CD4-positive, alpha-beta T cell treated with Interleukin-12 subunit alpha and Interleukin-12 subunit beta, for 1 hour (primary cell): Measurements from ENCODE around the gene HNF1A.

Experiments used
- DNase-seq: peaks from one replicate; pipeline ENCODE4 v3.0.0-alpha.2; 2020

Gene HNF1A

DNA sequence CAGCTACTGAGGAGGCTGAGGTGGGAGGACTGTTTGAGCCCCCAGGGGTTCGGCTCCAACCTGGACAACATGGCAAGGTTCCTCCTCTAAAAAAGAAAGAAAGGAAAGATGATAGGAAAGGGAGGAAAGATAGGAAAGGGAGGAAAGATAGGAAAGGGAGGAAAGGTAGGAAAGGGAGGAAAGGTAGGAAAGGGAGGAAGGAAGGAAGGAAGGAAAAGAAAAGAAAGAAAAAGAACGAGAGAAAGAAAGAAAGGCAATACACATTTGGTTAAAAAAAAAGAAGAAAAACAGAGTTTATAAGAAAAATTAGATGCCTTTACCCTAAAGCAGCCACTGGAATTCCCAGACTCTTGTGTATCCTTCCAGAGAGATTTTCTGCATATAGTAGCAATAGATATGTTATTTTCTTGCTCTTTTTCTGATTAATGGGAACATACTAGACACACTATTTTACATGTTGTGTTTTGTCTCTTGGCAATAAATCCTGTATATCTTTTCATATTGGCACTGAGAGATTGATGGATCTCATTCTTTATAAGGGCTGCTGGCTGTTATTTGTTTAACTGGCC is 12.2 kb downstream of the HNF1A start:
- no peak for DNase-seq

GRCh38 chr12:120991965-120992364 is 13.6 kb downstream of the HNF1A start:
- DNase-seq: no peak

GRCh38 chr12:120992989-120993388 is 14.6 kb downstream of the HNF1A start:
- no peak for DNase-seq

DNA sequence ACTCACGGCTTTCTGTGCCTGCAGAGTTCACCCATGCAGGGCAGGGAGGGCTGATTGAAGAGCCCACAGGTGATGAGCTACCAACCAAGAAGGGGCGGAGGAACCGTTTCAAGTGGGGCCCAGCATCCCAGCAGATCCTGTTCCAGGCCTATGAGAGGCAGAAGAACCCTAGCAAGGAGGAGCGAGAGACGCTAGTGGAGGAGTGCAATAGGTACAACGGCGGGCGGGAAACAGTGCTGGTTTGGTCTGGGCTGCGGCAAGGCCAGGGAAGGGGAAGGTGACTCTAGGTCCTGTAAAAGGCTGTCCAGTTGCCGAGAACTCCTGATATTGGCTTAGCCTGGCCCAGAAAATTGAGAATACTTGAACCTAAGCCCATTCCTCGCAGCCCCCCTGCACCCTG is 15.2 kb downstream of the HNF1A start:
- DNase-seq: no peak

GRCh38 chr12:120994059-120994458 is 15.7 kb downstream of the HNF1A start:
- no peak for DNase-seq

DNA sequence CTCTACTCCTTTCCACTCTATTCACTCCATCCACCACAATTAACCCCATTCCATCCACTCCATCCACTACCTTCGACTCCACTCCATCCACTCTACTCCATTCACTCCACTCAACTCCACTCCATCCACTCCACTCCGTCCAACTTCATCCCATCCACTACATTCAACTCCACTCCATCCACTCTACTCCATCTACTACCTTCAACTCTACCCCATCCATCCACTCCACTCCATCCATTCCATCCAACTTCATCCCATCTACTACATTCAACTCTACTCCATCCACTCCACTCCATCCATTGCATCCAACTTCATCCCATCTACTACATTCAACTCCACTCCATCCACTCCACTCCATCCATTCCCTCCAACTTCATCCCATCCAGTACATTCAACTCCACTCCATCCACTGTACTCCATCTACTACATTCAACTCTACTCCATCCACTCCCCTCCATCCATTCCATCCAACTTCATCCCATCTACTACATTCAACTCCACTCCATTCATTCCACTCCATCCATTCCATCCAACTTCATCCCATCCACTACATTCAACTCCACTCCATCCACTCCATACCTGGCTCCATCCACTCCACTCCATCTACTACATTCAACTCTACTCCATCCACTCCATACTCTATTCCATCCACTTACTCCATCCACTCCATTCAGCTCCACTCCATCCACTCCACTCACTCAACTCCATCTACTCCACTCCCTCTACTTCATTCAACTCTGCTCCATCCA is 16.4 kb downstream of the HNF1A start:
- DNase-seq: no peak

GRCh38 chr12:120996133-120996746 is 17.9 kb downstream of the HNF1A start:
- DNase-seq: no peak

GRCh38 chr12:120997448-120997847 is 19.1 kb downstream of the HNF1A start:
- DNase-seq: no peak

- no peak for DNase-seq
These were observed 20.1 kb downstream of the HNF1A start for GRCh38 chr12:120998435-120998834.

- no peak for DNase-seq
These were observed 21.1 kb downstream of the HNF1A start for GRCh38 chr12:120999191-121000120.

DNA sequence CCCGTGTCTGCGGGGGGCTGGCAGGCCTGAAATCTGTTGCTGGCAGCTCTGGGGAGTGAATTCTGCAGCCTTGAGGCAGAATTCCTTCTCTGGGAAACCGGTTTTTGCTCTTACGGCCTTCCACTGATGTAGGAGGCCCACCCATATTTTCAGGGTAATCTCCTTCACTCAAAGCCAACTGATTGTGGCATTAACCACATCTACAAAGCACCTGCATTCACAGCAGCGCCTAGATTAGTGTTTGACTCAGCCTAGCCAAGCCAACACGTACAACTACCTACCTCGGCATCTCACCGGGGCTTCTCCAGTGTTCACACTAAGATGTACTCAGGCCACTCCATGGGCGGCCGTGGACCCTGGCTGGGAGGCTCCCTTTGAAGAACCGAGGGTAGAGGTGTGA is 22.2 kb downstream of the HNF1A start:
- DNase-seq: no peak

GRCh38 chr12:121001060-121001459 is 22.7 kb downstream of the HNF1A start:
- DNase-seq: no peak

- DNase-seq: no peak
These were observed 23.6 kb downstream of the HNF1A start for GRCh38 chr12:121001841-121002483.

DNA sequence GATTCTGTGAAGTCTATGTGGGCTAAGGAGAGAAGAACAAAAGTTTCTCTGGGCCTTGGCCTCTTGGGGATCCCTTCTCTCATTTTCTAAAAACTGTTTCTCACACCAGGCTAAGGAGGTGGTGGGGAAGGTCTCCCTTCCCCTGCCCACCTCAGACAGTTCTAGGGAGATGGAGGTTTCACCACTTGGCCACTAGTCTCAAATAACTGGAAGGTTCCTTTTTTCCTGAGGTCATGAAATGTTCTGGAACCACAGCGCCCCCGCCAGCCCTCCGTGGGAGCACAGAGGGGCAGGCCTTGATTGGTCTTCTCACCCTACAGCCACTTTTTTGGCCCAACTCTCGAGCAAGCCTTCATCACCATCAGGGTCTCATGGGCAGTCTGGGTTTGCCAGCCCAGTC is 25.3 kb downstream of the HNF1A start:
- no peak for DNase-seq

DNA sequence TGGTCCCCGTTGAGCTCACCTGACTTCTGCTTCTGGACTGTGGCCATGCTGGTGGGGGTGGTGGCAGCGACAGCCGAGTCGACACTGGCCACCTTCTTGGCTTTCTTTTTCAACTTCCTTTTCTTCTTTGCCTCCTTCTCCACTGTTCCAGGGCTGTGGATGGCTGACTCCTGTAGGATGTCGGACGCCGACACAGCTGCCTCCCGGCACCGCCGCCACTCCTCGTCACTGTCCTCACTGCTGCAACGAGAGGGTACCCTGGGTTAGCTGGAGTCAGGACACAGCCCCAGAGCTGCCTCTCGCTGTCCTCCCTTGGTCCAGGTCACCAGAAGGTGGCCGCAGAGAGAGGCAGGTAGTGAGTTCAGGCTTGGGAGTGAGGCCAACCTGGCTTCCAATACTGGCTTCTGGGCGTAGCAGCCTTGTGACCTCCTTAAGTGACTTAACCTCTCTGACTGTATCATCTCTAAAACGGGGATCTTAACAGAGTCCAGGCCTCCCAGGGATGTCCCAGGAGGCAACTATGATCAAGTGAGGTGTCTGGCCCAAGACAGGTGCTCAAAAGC is 26.0 kb downstream of the HNF1A start:
- no peak for DNase-seq

DNA sequence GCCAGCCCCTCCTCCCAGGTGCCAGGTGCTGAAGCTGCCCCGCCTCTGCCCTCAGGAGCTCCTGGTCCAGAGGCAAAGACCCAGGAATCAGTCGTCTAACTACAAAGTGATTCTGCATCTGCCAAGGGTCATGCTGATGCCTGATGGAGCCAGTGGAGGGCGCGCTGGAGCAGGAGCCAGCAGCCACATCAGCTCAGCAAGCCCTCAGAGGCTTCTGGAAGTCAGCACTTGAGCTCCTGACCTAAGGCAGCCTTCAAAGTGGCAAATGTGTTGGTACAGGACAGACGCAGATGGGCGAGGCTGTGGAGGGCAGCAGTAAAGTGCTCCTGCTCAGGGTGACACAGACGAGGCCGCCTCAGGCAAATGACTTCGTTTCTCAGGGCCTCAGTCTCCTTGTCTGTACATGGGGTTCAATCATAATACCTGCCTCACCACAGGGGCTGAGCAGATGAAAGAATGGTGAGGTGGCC is 27.0 kb downstream of the HNF1A start:
- peak; percentile 52 for DNase-seq

GRCh38 chr12:121008347-121009098 is 30.2 kb downstream of the HNF1A start:
- no peak for DNase-seq

DNA sequence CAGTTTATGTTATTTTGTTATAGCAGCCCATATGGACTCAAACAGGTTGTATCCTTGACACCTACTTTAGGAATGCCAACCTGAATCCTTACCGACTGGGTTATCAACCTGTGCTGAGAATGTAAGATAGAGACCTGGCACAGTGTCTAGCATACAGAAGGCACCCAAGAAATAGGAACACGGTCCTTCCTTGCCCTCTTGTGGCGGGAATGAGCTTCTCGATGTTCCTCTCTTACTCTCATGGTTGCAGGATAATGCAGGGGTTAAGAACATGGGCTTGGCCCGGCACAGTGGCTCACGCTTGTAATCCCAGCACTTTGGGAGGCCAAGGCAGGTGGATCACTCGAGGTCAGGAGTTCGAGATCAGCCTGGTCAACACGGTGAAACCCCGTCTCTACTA is 31.4 kb downstream of the HNF1A start:
- no peak for DNase-seq

DNA sequence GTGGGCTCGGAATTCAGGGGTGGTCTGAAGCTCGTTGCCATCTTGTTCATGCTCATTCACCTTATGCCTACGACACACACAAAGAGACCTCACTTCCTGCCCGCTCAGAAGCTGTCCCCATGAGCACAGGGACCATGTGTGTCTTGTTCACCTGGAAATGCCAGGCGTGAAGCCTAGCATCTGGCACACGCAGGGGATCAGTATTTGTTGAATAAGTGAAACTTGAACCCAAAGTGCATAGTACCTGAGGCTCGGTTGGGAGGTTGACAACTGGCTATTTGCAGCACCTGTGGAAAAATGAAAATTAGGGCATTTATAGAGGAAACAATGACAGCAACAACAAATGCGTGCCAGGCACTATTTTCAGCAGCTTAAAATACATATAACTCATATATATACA is 32.5 kb downstream of the HNF1A start:
- DNase-seq: no peak

DNA sequence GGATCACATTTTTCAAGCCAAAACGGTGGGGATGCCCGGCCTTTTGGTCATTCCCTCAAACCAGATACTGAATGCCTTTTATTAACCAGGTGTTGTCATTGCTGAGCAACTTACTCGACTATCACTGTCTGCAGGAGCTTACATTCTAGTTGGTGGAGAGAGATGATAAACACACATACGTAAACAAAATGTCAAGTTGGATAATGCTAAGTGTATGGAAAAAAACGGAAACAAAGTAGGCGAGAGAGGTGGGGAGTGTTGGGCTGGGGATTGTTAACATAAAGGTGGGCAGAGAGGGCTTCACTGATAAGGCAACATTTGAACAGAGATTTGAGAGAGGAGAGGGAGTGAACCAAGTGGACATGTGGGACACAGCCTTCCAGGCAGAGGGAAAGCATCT is 33.5 kb downstream of the HNF1A start:
- DNase-seq: no peak

- no peak for DNase-seq
These were observed 35.4 kb downstream of the HNF1A start for GRCh38 chr12:121013715-121014114.
